ENCODE measurements around the gene WDR38.

DNA sequence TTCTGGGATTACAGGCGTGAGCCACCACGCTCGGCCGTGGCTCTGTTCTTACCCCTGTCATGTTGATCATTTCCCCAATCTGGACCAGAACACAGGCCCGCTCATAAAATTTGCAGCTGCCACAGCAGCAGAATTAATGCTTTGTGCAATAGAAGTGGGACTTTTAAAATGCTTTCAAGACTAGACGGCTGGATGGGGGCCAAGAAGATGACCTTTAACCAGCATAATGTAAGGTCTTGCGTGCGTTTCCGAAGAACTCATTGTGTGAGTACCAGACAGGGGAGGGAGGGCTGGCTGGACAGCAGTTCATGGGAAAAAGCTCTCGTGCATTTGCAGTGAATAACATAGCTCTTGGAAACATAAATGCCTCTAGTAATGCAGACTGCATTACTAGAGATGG, 3.5 kb upstream of the WDR38 start:
- TF ChIP-seq, protein P1, sequence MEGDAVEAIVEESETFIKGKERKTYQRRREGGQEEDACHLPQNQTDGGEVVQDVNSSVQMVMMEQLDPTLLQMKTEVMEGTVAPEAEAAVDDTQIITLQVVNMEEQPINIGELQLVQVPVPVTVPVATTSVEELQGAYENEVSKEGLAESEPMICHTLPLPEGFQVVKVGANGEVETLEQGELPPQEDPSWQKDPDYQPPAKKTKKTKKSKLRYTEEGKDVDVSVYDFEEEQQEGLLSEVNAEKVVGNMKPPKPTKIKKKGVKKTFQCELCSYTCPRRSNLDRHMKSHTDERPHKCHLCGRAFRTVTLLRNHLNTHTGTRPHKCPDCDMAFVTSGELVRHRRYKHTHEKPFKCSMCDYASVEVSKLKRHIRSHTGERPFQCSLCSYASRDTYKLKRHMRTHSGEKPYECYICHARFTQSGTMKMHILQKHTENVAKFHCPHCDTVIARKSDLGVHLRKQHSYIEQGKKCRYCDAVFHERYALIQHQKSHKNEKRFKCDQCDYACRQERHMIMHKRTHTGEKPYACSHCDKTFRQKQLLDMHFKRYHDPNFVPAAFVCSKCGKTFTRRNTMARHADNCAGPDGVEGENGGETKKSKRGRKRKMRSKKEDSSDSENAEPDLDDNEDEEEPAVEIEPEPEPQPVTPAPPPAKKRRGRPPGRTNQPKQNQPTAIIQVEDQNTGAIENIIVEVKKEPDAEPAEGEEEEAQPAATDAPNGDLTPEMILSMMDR (conservative IDR thresholded peaks at IDR 0.05 in 1 of 2, IDR thresholded peaks at IDR 0.05 in 1 of 2; ENCODE audit: extremely low read depth in 1 of 2, insufficient read depth in 1 of 2, low read depth in 1 of 2, low read length in 2 of 2): no peak
- no peak for TF ChIP-seq EZH2 (IDR thresholded peaks at IDR 0.05; ENCODE audit: borderline replicate concordance, low read length)

Measured in mammary epithelial cell (primary cell).